SU-DHL-6 (cell line): ENCODE data around the gene ABCB8.

Experiments
- EZH2phosphoT487 ChIP-seq: fragments of 200-600 bp; sonication (generic), shearing (Covaris generic); conservative IDR thresholded peaks from 2 replicates; pipeline ENCODE4 v1.6.1; 2018; ENCODE audit warnings: mild to moderate bottlenecking, antibody characterized with exemption, low read length, moderate library complexity, mixed read lengths
- TF ChIP-seq, protein P1 (sequence below): fragments of 200-600 bp; sonication (generic); IDR thresholded peaks from one replicate; pipeline ENCODE4 v1.5.1; 2017; ENCODE audit warnings: antibody characterized with exemption, mild to moderate bottlenecking, low read length, moderate library complexity; ENCODE audit not compliant: insufficient read depth, poor library complexity, severe bottlenecking

DNA sequence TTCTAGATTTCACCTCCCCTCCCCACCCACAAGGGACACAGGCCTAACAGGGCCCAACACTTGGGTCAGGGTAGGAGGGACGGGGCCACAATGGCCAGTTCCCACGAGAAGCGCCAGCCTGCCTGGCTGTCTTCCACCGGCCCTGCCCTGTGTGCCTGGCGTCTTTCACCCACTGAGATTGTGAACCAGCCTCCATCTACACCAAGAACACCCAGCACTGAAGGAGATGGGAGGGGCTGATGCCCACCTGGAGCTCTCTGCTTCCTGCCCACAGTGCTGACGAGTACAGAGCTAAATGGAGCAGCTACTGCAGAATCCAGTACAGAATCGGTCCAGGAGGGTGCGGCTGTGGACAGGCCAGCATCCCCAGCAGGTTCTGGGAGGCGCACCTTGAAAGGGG lies 17.7 kb downstream of the ABCB8 start:
- TF ChIP-seq, protein P1, sequence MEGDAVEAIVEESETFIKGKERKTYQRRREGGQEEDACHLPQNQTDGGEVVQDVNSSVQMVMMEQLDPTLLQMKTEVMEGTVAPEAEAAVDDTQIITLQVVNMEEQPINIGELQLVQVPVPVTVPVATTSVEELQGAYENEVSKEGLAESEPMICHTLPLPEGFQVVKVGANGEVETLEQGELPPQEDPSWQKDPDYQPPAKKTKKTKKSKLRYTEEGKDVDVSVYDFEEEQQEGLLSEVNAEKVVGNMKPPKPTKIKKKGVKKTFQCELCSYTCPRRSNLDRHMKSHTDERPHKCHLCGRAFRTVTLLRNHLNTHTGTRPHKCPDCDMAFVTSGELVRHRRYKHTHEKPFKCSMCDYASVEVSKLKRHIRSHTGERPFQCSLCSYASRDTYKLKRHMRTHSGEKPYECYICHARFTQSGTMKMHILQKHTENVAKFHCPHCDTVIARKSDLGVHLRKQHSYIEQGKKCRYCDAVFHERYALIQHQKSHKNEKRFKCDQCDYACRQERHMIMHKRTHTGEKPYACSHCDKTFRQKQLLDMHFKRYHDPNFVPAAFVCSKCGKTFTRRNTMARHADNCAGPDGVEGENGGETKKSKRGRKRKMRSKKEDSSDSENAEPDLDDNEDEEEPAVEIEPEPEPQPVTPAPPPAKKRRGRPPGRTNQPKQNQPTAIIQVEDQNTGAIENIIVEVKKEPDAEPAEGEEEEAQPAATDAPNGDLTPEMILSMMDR: no peak
- TF ChIP-seq EZH2phosphoT487: no peak
